Colonic mucosa (tissue), 4 donors: ENCODE measurements around the gene RIMS3. TPM values are rescaled to one million over a fixed set of nuclear protein-coding genes. Genes with fewer than 3 reads are reported as not detected.

Source experiments
- DNase-seq: peaks from one replicate; pipeline ENCODE4 v3.0.0-alpha.2; 2020
- H3K27ac ChIP-seq: fragments of 200-600 bp; one replicate; pipeline ENCODE4 v1.8.0; 2021
- H3K27me3 ChIP-seq: fragments of 200-600 bp; one replicate; pipeline ENCODE4 v1.8.0; 2021
- H3K36me3 ChIP-seq: fragments of 200-600 bp; one replicate; pipeline ENCODE4 v1.8.0; 2021
- H3K4me1 ChIP-seq: fragments of 200-600 bp; one replicate; pipeline ENCODE4 v1.8.0; 2021; ENCODE audit warnings: mild to moderate bottlenecking
- H3K4me3 ChIP-seq: fragments of 200-600 bp; one replicate; pipeline ENCODE4 v1.8.0; 2021
- H3K9ac ChIP-seq, 2 donors: one replicate each; pipeline ENCODE4 v1.7.0; 2013; ENCODE audit warnings: control low read depth in 2 of 2, low read depth in 2 of 2, low read length in 2 of 2
- H3K9me3 ChIP-seq: fragments of 200-600 bp; one replicate; pipeline ENCODE4 v1.8.0; 2021
- intact Hi-C: fragments of 100-400 bp; cut with DNase I; formaldehyde crosslinking; loops from one replicate; pipeline ENCODE4 v1.14.1; 2022
- total RNA-seq, 2 donors: library from RNA; stranded (reverse); fragmentation: NEBNext Ultra II Directional in 1 of 2; extraction: Animal tissue kit (Norgen Biotek cat#: 25700) in 1 of 2; gene quantifications; one replicate each; pipeline ENCODE4 v1.2.1, GENCODE V29; 2021
- TF ChIP-seq, protein P1 (sequence below): fragments of 200-600 bp; IDR thresholded peaks from one replicate; pipeline ENCODE4 v1.8.0; 2022; ENCODE audit warnings: antibody characterized with exemption, mild to moderate bottlenecking
- donor health status: healthy.
- donor health status: DM: no; HTN: no; CAD: no.
- donor health status: DM: no; HTN: no; CAD: no.

Gene RIMS3
- total RNA-seq, 2 donors from 2014 or later, result 7.0 to 9.5 TPM

GRCh38 chr1:40627987-40628902, 37.2 kb downstream of the RIMS3 start:
- intact Hi-C loops, result loop anchor here (5.0 kb wide), 1 partner anchor 39 kb away; the partner anchor contains the start of gene RIMS3
- H3K4me1 ChIP-seq, result peaks cover 3% of the 10 kb centered on the region
- TF ChIP-seq, protein P1, sequence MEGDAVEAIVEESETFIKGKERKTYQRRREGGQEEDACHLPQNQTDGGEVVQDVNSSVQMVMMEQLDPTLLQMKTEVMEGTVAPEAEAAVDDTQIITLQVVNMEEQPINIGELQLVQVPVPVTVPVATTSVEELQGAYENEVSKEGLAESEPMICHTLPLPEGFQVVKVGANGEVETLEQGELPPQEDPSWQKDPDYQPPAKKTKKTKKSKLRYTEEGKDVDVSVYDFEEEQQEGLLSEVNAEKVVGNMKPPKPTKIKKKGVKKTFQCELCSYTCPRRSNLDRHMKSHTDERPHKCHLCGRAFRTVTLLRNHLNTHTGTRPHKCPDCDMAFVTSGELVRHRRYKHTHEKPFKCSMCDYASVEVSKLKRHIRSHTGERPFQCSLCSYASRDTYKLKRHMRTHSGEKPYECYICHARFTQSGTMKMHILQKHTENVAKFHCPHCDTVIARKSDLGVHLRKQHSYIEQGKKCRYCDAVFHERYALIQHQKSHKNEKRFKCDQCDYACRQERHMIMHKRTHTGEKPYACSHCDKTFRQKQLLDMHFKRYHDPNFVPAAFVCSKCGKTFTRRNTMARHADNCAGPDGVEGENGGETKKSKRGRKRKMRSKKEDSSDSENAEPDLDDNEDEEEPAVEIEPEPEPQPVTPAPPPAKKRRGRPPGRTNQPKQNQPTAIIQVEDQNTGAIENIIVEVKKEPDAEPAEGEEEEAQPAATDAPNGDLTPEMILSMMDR, result no peak
- H3K4me3 ChIP-seq, result no peak overlapping the region
- DNase-seq, result no peak
- H3K9me3 ChIP-seq, result no peaks in the 10 kb centered on the region
- no peaks in the 10 kb centered on the region for H3K36me3 ChIP-seq
- H3K27ac ChIP-seq, result peak overlapping the region; percentile 46
- H3K9ac ChIP-seq, result peak overlapping the region in 1 of 2 donors; percentile 21
- no peaks in the 10 kb centered on the region for H3K27me3 ChIP-seq

DNA sequence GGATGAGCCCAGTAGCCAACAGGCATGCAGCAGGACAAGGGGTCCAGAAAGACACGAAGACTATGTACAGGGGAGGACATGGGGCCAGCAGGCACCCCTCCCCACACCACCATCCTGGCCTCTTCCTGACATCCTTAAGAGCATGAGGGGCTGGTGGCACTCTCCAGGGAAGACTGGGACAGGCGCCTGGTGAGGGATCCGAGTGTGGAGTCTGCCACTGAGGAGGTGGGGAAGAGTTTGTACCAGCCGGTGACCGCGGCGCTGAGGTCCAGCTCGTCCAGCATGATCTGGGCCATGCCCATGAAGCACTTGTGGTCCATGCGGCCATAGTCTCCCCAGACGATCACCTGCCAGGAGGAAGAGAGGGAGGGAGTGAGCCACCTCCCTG, 39.1 kb downstream of the RIMS3 start:
- peaks cover 3% of the 10 kb centered on the region for H3K4me1 ChIP-seq
- H3K9ac ChIP-seq, result no peak overlapping the region
- H3K4me3 ChIP-seq, result no peak overlapping the region
- intact Hi-C loops, result loop anchor here (5.0 kb wide), 1 partner anchor 41 kb away; the partner anchor contains the start of gene RIMS3
- no peaks in the 10 kb centered on the region for H3K36me3 ChIP-seq
- no peaks in the 10 kb centered on the region for H3K9me3 ChIP-seq
- no peaks in the 10 kb centered on the region for H3K27me3 ChIP-seq
- TF ChIP-seq, protein P1, result no peak
- H3K27ac ChIP-seq, result no peak overlapping the region
- DNase-seq, result no peak

GRCh38 chr1:40625476-40626382, 39.8 kb downstream of the RIMS3 start:
- DNase-seq, result no peak
- Histone ChIP-seq H3K27me3 (no peaks in the 10 kb centered on the region), H3K9ac (no peak overlapping the region), H3K4me3 (no peak overlapping the region), H3K9me3 (no peaks in the 10 kb centered on the region), H3K4me1 (peaks cover 3% of the 10 kb centered on the region), H3K27ac (no peak overlapping the region), H3K36me3 (no peaks in the 10 kb centered on the region)
- intact Hi-C loops, result loop anchor here (5.0 kb wide), 1 partner anchor 42 kb away; the partner anchor contains the start of gene RIMS3
- TF ChIP-seq, protein P1, result no peak

DNA sequence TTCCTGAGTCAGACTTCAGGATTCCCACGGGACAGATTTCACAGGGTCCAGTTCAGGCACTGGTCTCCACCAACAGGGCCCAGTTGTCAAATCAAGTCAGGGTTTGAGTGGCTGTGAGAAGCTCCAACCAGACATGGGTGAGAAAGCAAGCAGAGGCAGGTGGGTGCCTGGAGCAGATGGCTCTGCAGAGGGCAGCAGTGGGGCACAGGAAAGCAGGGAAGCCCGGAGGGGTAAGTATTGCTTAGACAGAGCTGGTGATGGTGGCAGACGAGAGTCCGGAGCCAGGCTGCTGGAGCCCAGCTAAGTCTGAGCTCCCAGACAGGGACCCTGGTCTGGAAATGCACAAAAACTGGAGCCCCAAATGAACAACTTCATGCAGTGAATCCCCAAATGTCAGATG, 40.4 kb downstream of the RIMS3 start:
- Histone ChIP-seq H3K9me3 (no peaks in the 10 kb centered on the region), H3K4me3 (no peak overlapping the region), H3K9ac (no peak overlapping the region), H3K36me3 (no peaks in the 10 kb centered on the region), H3K4me1 (peaks cover 3% of the 10 kb centered on the region), H3K27ac (no peak overlapping the region), H3K27me3 (no peaks in the 10 kb centered on the region)
- DNase-seq, result peak; percentile 59
- TF ChIP-seq, protein P1, result peak; percentile 39
- intact Hi-C loops, result loop anchor here (5.0 kb wide), 1 partner anchor 42 kb away; the partner anchor contains the start of gene RIMS3

DNA sequence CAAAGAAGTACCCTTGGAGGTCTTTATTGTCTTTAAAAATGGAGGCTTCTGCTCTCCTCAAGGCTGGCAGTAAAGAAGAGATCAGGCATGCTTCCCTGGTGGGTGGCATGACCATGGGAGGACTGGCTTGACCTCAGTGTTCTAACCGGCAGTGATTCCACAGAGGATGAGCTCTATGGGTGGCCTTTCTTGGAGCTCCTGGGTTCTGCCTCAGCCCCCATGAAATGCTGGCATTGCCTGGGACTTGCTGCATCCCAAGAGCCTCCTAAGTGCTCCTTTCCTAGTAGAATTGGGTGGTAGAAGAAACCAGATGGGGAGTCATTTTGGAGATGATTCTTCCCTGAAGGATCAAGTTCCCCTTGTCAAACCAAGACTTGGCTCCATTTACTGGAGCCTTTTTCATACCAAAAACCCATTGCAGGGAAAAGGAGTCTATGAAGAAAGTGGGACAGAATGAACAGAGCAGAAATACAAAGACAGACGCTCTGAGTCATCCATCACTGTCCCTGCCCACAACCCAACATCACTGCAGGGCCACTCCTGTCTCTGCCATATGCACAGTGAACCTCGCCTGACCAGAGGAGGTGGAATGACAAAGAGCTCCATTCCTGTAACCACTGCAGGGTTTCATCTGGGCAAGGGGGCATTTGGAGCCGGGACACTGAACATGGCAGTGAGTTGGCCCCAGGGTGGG, 42.4 kb downstream of the RIMS3 start:
- TF ChIP-seq, protein P1, result no peak
- no peak for DNase-seq
- no peak overlapping the region for H3K4me3 ChIP-seq
- no peak overlapping the region for H3K27ac ChIP-seq
- H3K4me1 ChIP-seq, result no peaks in the 10 kb centered on the region
- H3K27me3 ChIP-seq, result no peaks in the 10 kb centered on the region
- H3K36me3 ChIP-seq, result no peaks in the 10 kb centered on the region
- intact Hi-C loops, result no loop called here
- no peaks in the 10 kb centered on the region for H3K9me3 ChIP-seq
- H3K9ac ChIP-seq, result no peak overlapping the region
